Common myeloid progenitor, CD34-positive (primary cell): ENCODE data around the gene RHOC.

ENCODE experiments used
- CTCF ChIA-PET: fragments of 350-600 bp; sonication (Branson Sonifier 250); formaldehyde crosslinking; loops from one replicate; lab custom pipeline; 2021; ENCODE audit warnings: antibody characterized with exemption; lab: Charles Lee
- POLR2A ChIA-PET: fragments of 350-600 bp; sonication (Branson Sonifier 250); formaldehyde crosslinking; loops from one replicate; lab custom pipeline; 2021; ENCODE audit warnings: antibody characterized with exemption; lab: Charles Lee
- DNase-seq, 3 donors: peaks; one replicate each; pipeline versions ENCODE4 v3.0.0 to v3.0.0-alpha.2; 2013
- H3K27ac ChIP-seq, 2 experiments: 1 replicate in 1 of 2; 2 replicates in 1 of 2; pipeline ENCODE4 v1.7.0; 2013; ENCODE audit warnings: inconsistent platforms in 2 of 2, low read length in 2 of 2, mild to moderate bottlenecking in 2 of 2, low read depth in 1 of 2, moderate library complexity in 1 of 2; ENCODE audit not compliant: severe bottlenecking in 2 of 2, insufficient read depth in 1 of 2, poor library complexity in 1 of 2
- H3K27me3 ChIP-seq, 5 experiments: replicated peaks in 2 of 5; 1 replicate in 3 of 5; 2 replicates in 2 of 5; pipeline versions ENCODE4 v1.6.1 to v1.7.0; 2013; ENCODE audit warnings: low read length in 4 of 5, mild to moderate bottlenecking in 2 of 5, moderate library complexity in 2 of 5, inconsistent platforms in 1 of 5; ENCODE audit not compliant: insufficient read depth in 5 of 5, control insufficient read depth in 4 of 5
- H3K36me3 ChIP-seq, 4 experiments: 1 replicate in 2 of 4; 2 replicates in 2 of 4; pipeline versions ENCODE4 v1.6.1 to v1.7.0; 2013; ENCODE audit warnings: low read length in 3 of 4, control low read depth in 1 of 4, mild to moderate bottlenecking in 1 of 4; ENCODE audit not compliant: control insufficient read depth in 4 of 4, insufficient read depth in 4 of 4
- H3K4me1 ChIP-seq, 4 experiments: 1 replicate in 3 of 4; 2 replicates in 1 of 4; pipeline versions ENCODE4 v1.6.1 to v1.7.1; 2013; ENCODE audit warnings: low read length in 3 of 4, mild to moderate bottlenecking in 3 of 4, control low read depth in 1 of 4, inconsistent platforms in 1 of 4, moderate library complexity in 1 of 4; ENCODE audit not compliant: control insufficient read depth in 4 of 4, insufficient read depth in 4 of 4; ENCODE audit errors: control extremely low read depth in 1 of 4
- H3K4me3 ChIP-seq, 7 experiments: 1 replicate in 4 of 7; 2 replicates in 3 of 7; pipeline versions ENCODE4 v1.5.1 to v1.7.0; 2013; ENCODE audit warnings: mild to moderate bottlenecking in 7 of 7, low read length in 6 of 7, moderate library complexity in 6 of 7, inconsistent platforms in 2 of 7, low read depth in 2 of 7, control low read depth in 1 of 7; ENCODE audit not compliant: insufficient read depth in 4 of 7, control insufficient read depth in 1 of 7; ENCODE audit errors: extremely low read depth in 1 of 7
- H3K9me3 ChIP-seq, 5 experiments: 1 replicate in 4 of 5; 2 replicates in 1 of 5; pipeline versions ENCODE4 v1.6.1 to v1.7.1; 2013; ENCODE audit warnings: low read length in 4 of 5, mild to moderate bottlenecking in 2 of 5, inconsistent platforms in 1 of 5, low read depth in 1 of 5, moderate library complexity in 1 of 5; ENCODE audit not compliant: control insufficient read depth in 4 of 5, insufficient read depth in 2 of 5; ENCODE audit errors: control extremely low read depth in 1 of 5
- WGBS: methylation state at CpG from one replicate; pipeline ENCODE4 v1.1.5; 2013; ENCODE audit not compliant: insufficient coverage; 5-methylcytosine and 5-hydroxymethylcytosine counted together

The RHOC gene

GRCh38 chr1:112693821-112694220 lies 13.1 kb downstream of the RHOC start:
- DNase-seq: no peak
- H3K4me3 ChIP-seq: no peak overlapping the region
- WGBS: 97% methylated on average over 6 of the region's 6 CpGs
- no peak overlapping the region for H3K27ac ChIP-seq
- ChIA-PET POLR2A (no interaction called here), CTCF (interaction anchor here (1.0 to 1.7 kb wide), 7 partner anchors 11 to 58 kb away, joined by 3 to 6 read pairs (median 3); partner anchors contain the start of gene MOV10)
- no peaks in the 10 kb centered on the region for H3K9me3 ChIP-seq
- H3K36me3 ChIP-seq: peaks cover 12 to 84% (median 52%) of the 10 kb centered on the region in 4 experiments
- H3K4me1 ChIP-seq: peaks cover 0 to 2% (median 0%) of the 10 kb centered on the region in 4 experiments
- no peaks in the 10 kb centered on the region for H3K27me3 ChIP-seq

- H3K27ac ChIP-seq: no peak overlapping the region
- H3K9me3 ChIP-seq: no peaks in the 10 kb centered on the region
- ChIA-PET POLR2A (interaction anchor here (1.3 kb wide), 1 partner anchor 17 kb away, joined by 3 read pairs; no protein-coding TSS in a partner anchor), CTCF (interaction anchor here (0.9 to 1.1 kb wide), 4 partner anchors 17 to 41 kb away, joined by 3 read pairs; partner anchors contain the start of gene MOV10)
- H3K4me3 ChIP-seq: no peak overlapping the region
- H3K27me3 ChIP-seq: no peaks in the 10 kb centered on the region
- H3K4me1 ChIP-seq: no peaks in the 10 kb centered on the region
- 100% methylated on average over 4 of the region's 5 CpGs for WGBS
- H3K36me3 ChIP-seq: peaks cover 12 to 77% (median 49%) of the 10 kb centered on the region in 4 experiments
- DNase-seq: no peak
Measured at GRCh38 chr1:112692681-112693080, 14.2 kb downstream of the RHOC start.

GRCh38 chr1:112689842-112690237 lies 17.1 kb downstream of the RHOC start:
- ChIA-PET CTCF (interaction anchor here (1.3 to 2.0 kb wide), 2 partner anchors 9 to 14 kb away, joined by 3 to 10 read pairs; no protein-coding TSS in a partner anchor), POLR2A (no interaction called here)
- no peak for DNase-seq

GRCh38 chr1:112689196-112689841 lies 17.6 kb downstream of the RHOC start:
- DNase-seq: no peak
- H3K9me3 ChIP-seq: no peaks in the 10 kb centered on the region
- ChIA-PET POLR2A (no interaction called here), CTCF (interaction anchor here (0.5 to 2.0 kb wide), 3 partner anchors 10 to 25 kb away, joined by 3 to 10 read pairs (median 4); no protein-coding TSS in a partner anchor)
- WGBS: 95% methylated on average over 7 of the region's 9 CpGs
- H3K4me3 ChIP-seq: no peak overlapping the region
- H3K27me3 ChIP-seq: no peaks in the 10 kb centered on the region
- H3K36me3 ChIP-seq: peaks cover 9 to 51% (median 30%) of the 10 kb centered on the region in 4 experiments
- H3K4me1 ChIP-seq: no peaks in the 10 kb centered on the region
- no peak overlapping the region for H3K27ac ChIP-seq

More at GRCh38 chr1:112689842-112690237, 17.1 kb downstream of the RHOC start:
- 97% methylated on average over 10 of the region's 11 CpGs for WGBS
- Histone ChIP-seq H3K4me3 (no peak overlapping the region), H3K27ac (no peak overlapping the region), H3K4me1 (no peaks in the 10 kb centered on the region), H3K9me3 (no peaks in the 10 kb centered on the region), H3K27me3 (no peaks in the 10 kb centered on the region), H3K36me3 (peaks cover 9 to 56% (median 33%) of the 10 kb centered on the region in 4 experiments)

GRCh38 chr1:112688781-112689193 lies 18.1 kb downstream of the RHOC start:
- no peak for DNase-seq
- no peaks in the 10 kb centered on the region for H3K27me3 ChIP-seq
- H3K27ac ChIP-seq: no peak overlapping the region
- 99% methylated on average over 10 of the region's 13 CpGs for WGBS
- ChIA-PET POLR2A (interaction anchor here (0.5 kb wide), 1 partner anchor 241 kb away, joined by 3 read pairs; no protein-coding TSS in a partner anchor), CTCF (interaction anchor here (2.0 kb wide), 1 partner anchor 11 kb away, joined by 10 read pairs; no protein-coding TSS in a partner anchor)
- no peak overlapping the region for H3K4me3 ChIP-seq
- no peaks in the 10 kb centered on the region for H3K4me1 ChIP-seq
- H3K9me3 ChIP-seq: no peaks in the 10 kb centered on the region
- H3K36me3 ChIP-seq: peaks cover 9 to 45% (median 27%) of the 10 kb centered on the region in 4 experiments

GRCh38 chr1:112687785-112688496 lies 19.0 kb downstream of the RHOC start:
- no peaks in the 10 kb centered on the region for H3K4me1 ChIP-seq
- no peaks in the 10 kb centered on the region for H3K27me3 ChIP-seq
- ChIA-PET POLR2A (no interaction called here), CTCF (no interaction called here)
- DNase-seq: no peak
- peaks cover 10 to 39% (median 25%) of the 10 kb centered on the region in 4 experiments for H3K36me3 ChIP-seq
- no peaks in the 10 kb centered on the region for H3K9me3 ChIP-seq
- H3K4me3 ChIP-seq: no peak overlapping the region
- 95% methylated on average over 12 of the region's 13 CpGs for WGBS
- no peak overlapping the region for H3K27ac ChIP-seq
